GM12878 (cell line): Measurements from ENCODE around the gene LIMCH1. TPM values are rescaled to one million over a fixed set of nuclear protein-coding genes. Genes with fewer than 3 reads are reported as not detected.

Source experiments
- ATAC-seq: fragments of 200-7000 bp; cut with Tn5 transposase; 3 replicates; pipeline ENCODE4 v1.9.1; 2020; ENCODE audit warnings: mild to moderate bottlenecking, moderate library complexity
- BruUV-seq: library from RNA; stranded (reverse); fragments of 400-500 nt; replicated peaks from 2 replicates; lab custom pipeline; 2021; lab: Mats Ljungman, UMichigan
- CTCF ChIA-PET: fragments of 300-600 bp; sonication (Branson Sonifier 250); formaldehyde crosslinking; extraction: SDS; loops from one replicate; lab custom pipeline; 2021; ENCODE audit warnings: inconsistent platforms; lab: Yijun Ruan, JAX
- POLR2A ChIA-PET: fragments of 350-600 bp; formaldehyde crosslinking; extraction: SDS; loops from one replicate; lab custom pipeline; 2021; ENCODE audit warnings: inconsistent platforms; lab: Charles Lee
- RAD21 ChIA-PET: fragments of 300-600 bp; sonication (Branson Sonifier 250); formaldehyde crosslinking; loops from one replicate; lab custom pipeline; 2023; ENCODE audit warnings: antibody characterized with exemption; ENCODE audit not compliant: unreplicated experiment; lab: Charles Lee
- SMC1A ChIA-PET: fragments of 300-600 bp; sonication (Branson Sonifier 250); formaldehyde crosslinking; loops from one replicate; lab custom pipeline; 2023; ENCODE audit not compliant: unreplicated experiment, uncharacterized antibody; lab: Charles Lee
- DNase-seq: peaks from one replicate; pipeline ENCODE4 v3.0.0-alpha.2; 2011; ENCODE audit warnings: low read depth, low spot score
- FAIRE-seq: peaks from 3 replicates; lab custom pipeline; 2011; peaks lifted over from hg19 to GRCh38; lab: Jason Lieb, UNC
- H2AFZ ChIP-seq: 2 replicates; pipeline ENCODE4 v1.6.0; 2011; ENCODE audit warnings: low read depth, low read length, control low read depth; ENCODE audit not compliant: control insufficient read depth
- H3K27ac ChIP-seq: 2 replicates; pipeline ENCODE4 v1.5.1; 2011; ENCODE audit warnings: control low read depth; ENCODE audit not compliant: control insufficient read depth, insufficient read depth
- H3K27me3 ChIP-seq, 2 experiments: replicated peaks in 1 of 2; 2 replicates each; pipeline versions ENCODE4 v1.6.0 to v1.6.1; 2011; ENCODE audit warnings: low read length in 1 of 2; ENCODE audit not compliant: control insufficient read depth in 2 of 2, insufficient read depth in 2 of 2
- H3K36me3 ChIP-seq, 2 experiments: 2 replicates each; pipeline ENCODE4 v1.5.1; 2011; ENCODE audit warnings: low read length in 1 of 2; ENCODE audit not compliant: control insufficient read depth in 2 of 2, insufficient read depth in 2 of 2
- H3K4me1 ChIP-seq: 2 replicates; pipeline ENCODE4 v1.6.1; 2011; ENCODE audit warnings: mild to moderate bottlenecking, low read length, moderate library complexity, mixed read lengths; ENCODE audit not compliant: control insufficient read depth, insufficient read depth
- H3K4me2 ChIP-seq: 2 replicates; pipeline ENCODE4 v1.6.0; 2011; ENCODE audit warnings: control low read depth; ENCODE audit not compliant: control insufficient read depth, insufficient read depth
- H3K4me3 ChIP-seq: fragments of 200-600 bp; sonication (generic); 2 replicates; pipeline ENCODE4 v1.5.1; 2016
- H3K79me2 ChIP-seq: 2 replicates; pipeline ENCODE4 v1.6.0; 2011; ENCODE audit warnings: low read length; ENCODE audit not compliant: control insufficient read depth, insufficient read depth
- H3K9ac ChIP-seq: 2 replicates; pipeline ENCODE4 v1.8.0; 2011; ENCODE audit warnings: low read length, control low read depth, mixed read lengths; ENCODE audit not compliant: control insufficient read depth, insufficient read depth
- H3K9me3 ChIP-seq: replicated peaks from 3 replicates; pipeline ENCODE4 v1.5.1; 2011; ENCODE audit warnings: mild to moderate bottlenecking, low read length; ENCODE audit not compliant: control insufficient read depth, insufficient read depth
- H4K20me1 ChIP-seq: 2 replicates; pipeline ENCODE4 v1.6.0; 2011; ENCODE audit not compliant: control insufficient read depth, insufficient read depth
- BACH1 ChIP-seq: fragments of 450-650 bp; IDR thresholded peaks from 2 replicates; pipeline ENCODE4 v1.6.1; 2017; ENCODE audit warnings: mild to moderate bottlenecking, borderline replicate concordance
- CHD4 ChIP-seq: fragments of 200-600 bp; sonication (generic); IDR thresholded peaks from 2 replicates; pipeline ENCODE4 v1.6.1; 2016; ENCODE audit warnings: mild to moderate bottlenecking
- EP300 ChIP-seq, 2 experiments: fragments of 150-350 bp in 1 of 2; IDR thresholded peaks; 2 replicates each; pipeline ENCODE4 v1.6.1; 2011 to 2012; ENCODE audit warnings: low read depth in 2 of 2, low read length in 2 of 2, borderline replicate concordance in 1 of 2, improper control_type of control experiment in 1 of 2, inconsistent platforms in 1 of 2; ENCODE audit not compliant: control insufficient read depth in 1 of 2
- FOXK2 ChIP-seq: fragments of 450-650 bp; IDR thresholded peaks from 2 replicates; pipeline ENCODE4 v1.6.1; 2017; ENCODE audit warnings: mild to moderate bottlenecking, moderate library complexity
- GATAD2B ChIP-seq: fragments of 450-650 bp; conservative IDR thresholded peaks from 2 replicates; pipeline ENCODE4 v1.6.1; 2017; ENCODE audit warnings: low read depth, mild to moderate bottlenecking, moderate library complexity
- PAX5 ChIP-seq: IDR thresholded peaks from 2 replicates; pipeline ENCODE4 v1.6.1; 2011; ENCODE audit warnings: low read depth, low read length, borderline replicate concordance
- PML ChIP-seq: IDR thresholded peaks from 2 replicates; pipeline ENCODE4 v1.6.1; 2012; ENCODE audit warnings: low read length, inconsistent platforms
- RAD21 ChIP-seq: IDR thresholded peaks from 2 replicates; pipeline ENCODE4 v1.6.1; 2011; ENCODE audit warnings: mild to moderate bottlenecking, low read depth, low read length, moderate library complexity; ENCODE audit not compliant: insufficient read depth
- RB1 ChIP-seq: fragments of 450-650 bp; formaldehyde crosslinking; IDR thresholded peaks from 2 replicates; pipeline ENCODE4 v1.6.1; 2017; ENCODE audit warnings: mild to moderate bottlenecking, borderline replicate concordance
- SIN3A ChIP-seq: IDR thresholded peaks from 2 replicates; pipeline ENCODE4 v1.6.1; 2012; ENCODE audit warnings: low read depth, low read length, improper control_type of control experiment
- SP1 ChIP-seq: IDR thresholded peaks from one replicate; pipeline ENCODE4 v1.6.1; 2011; ENCODE audit warnings: low read depth, low read length
- TAF1 ChIP-seq: IDR thresholded peaks from 2 replicates; pipeline ENCODE4 v1.6.1; 2011; ENCODE audit warnings: mild to moderate bottlenecking, low read depth, low read length, borderline replicate concordance
- TCF7 ChIP-seq: IDR thresholded peaks from 2 replicates; pipeline ENCODE4 v1.6.1; 2014; ENCODE audit warnings: antibody characterized with exemption, borderline replicate concordance
- ZNF207 ChIP-seq: fragments of 450-650 bp; IDR thresholded peaks from 2 replicates; pipeline ENCODE4 v1.6.1; 2014; ENCODE audit warnings: antibody characterized with exemption, mild to moderate bottlenecking, borderline replicate concordance
- WGBS: methylation state at CpG from one replicate; pipeline ENCODE4 v1.1.6; 2016; ENCODE audit warnings: low lambda C conversion rate; ENCODE audit not compliant: insufficient replicate concordance, insufficient coverage; ENCODE audit errors: missing lambda C conversion rate; 5-methylcytosine and 5-hydroxymethylcytosine counted together
- in situ Hi-C: fragments of 300-500 bp; cut with MboI; formaldehyde crosslinking; loops from 9 replicates; pipeline ENCODE4 v1.14.3; 2018; ENCODE audit warnings: mixed read lengths
- intact Hi-C: fragments of 100-400 bp; cut with micrococcal nuclease; formaldehyde crosslinking; loops from one replicate; pipeline ENCODE4 v1.14.2; 2022; ENCODE audit not compliant: unreplicated experiment
- polyA plus RNA-seq, 11 experiments: library from polyadenylated mRNA; depleted of rRNA in 4 of 11; unstranded in 6 of 11; stranded (reverse) in 5 of 11; fragments of >200 nt; fragmentation: Nextera tagmentation in 4 of 11; fragmentation: Illumina TruSeq in 1 of 11; extraction: Ambion mirVana in 4 of 11; extraction: Trizol in 1 of 11; gene quantifications; 1 replicate in 1 of 11; 2 replicates in 10 of 11; pipeline versions ENCODE4 v1.2.1 to v1.2.3, GENCODE V29; 2011 to 2016; ENCODE audit warnings: inconsistent platforms in 2 of 11, missing spikeins in 2 of 11, low read depth in 1 of 11
- total RNA-seq, 4 experiments: library from RNA; depleted of rRNA in 3 of 4; stranded (reverse); fragments of >200 nt in 3 of 4; fragmentation: Illumina TruSeq in 1 of 4; extraction: Trizol in 1 of 4; gene quantifications; 2 replicates each; pipeline versions ENCODE4 v1.2.1 to v1.2.3, GENCODE V29; 2013 to 2021
- TF ChIP-seq, protein P1 (sequence below): IDR thresholded peaks from 2 replicates; pipeline ENCODE4 v1.6.1; 2012; ENCODE audit warnings: improper control_type of control experiment, low read depth, low read length; ENCODE audit not compliant: insufficient replicate concordance
- TF ChIP-seq, protein P2 (sequence below): fragments of 450-650 bp; IDR thresholded peaks from 2 replicates; pipeline ENCODE4 v1.6.1; 2017; ENCODE audit warnings: mild to moderate bottlenecking

The LIMCH1 gene
- total and polyA plus RNA-seq, 10 of the 15 experiments (the other 5 are each of a cell fraction or from before 2014, with no cell fraction given): 0.07 to 0.15 TPM; not detected in 8

DNA sequence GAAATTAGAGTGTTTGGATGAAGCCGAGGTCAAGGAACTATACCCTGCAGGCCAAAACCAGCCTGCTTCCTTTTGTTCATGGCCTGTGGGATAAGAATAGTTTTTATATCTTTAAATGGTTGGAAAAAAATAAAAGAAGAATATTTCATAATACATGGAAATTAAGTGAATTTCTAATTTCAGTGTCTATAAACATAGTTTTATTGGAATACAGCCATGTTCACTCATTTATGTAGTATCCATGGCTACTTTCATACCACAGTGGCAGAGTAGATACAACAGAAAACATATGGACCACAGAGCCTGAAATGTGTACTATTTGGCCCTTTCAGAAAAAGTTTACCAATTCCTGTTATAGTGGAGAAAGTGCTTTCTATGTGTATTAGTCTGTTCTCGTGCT is 13.6 kb downstream of the LIMCH1 start:
- H3K27me3 ChIP-seq: 0 out of 4 replicates have a peak, but pooled peaks cover 0 to 2% of the 10 kb centered on the region in 2 experiments
- no TSS peak for BruUV-seq
- H3K9ac ChIP-seq: no peak overlapping the region
- no peak overlapping the region for H2AFZ ChIP-seq
- H4K20me1 ChIP-seq: no peaks in the 10 kb centered on the region
- H3K27ac ChIP-seq: no peak overlapping the region
- FAIRE-seq: no peak
- no peaks in the 10 kb centered on the region for H3K36me3 ChIP-seq
- DNase-seq: no peak
- ATAC-seq: no peak
- TF ChIP-seq ZNF207: no peak
- no peak for TF ChIP-seq PAX5
- TF ChIP-seq CHD4: no peak
- no peak for TF ChIP-seq EP300 (IDR thresholded peaks at IDR 0.05; ENCODE audit: borderline replicate concordance in 1 of 2, control insufficient read depth in 1 of 2, low read depth in 2 of 2, low read length in 2 of 2)
- TF ChIP-seq RAD21: no peak
- TF ChIP-seq, protein P1, sequence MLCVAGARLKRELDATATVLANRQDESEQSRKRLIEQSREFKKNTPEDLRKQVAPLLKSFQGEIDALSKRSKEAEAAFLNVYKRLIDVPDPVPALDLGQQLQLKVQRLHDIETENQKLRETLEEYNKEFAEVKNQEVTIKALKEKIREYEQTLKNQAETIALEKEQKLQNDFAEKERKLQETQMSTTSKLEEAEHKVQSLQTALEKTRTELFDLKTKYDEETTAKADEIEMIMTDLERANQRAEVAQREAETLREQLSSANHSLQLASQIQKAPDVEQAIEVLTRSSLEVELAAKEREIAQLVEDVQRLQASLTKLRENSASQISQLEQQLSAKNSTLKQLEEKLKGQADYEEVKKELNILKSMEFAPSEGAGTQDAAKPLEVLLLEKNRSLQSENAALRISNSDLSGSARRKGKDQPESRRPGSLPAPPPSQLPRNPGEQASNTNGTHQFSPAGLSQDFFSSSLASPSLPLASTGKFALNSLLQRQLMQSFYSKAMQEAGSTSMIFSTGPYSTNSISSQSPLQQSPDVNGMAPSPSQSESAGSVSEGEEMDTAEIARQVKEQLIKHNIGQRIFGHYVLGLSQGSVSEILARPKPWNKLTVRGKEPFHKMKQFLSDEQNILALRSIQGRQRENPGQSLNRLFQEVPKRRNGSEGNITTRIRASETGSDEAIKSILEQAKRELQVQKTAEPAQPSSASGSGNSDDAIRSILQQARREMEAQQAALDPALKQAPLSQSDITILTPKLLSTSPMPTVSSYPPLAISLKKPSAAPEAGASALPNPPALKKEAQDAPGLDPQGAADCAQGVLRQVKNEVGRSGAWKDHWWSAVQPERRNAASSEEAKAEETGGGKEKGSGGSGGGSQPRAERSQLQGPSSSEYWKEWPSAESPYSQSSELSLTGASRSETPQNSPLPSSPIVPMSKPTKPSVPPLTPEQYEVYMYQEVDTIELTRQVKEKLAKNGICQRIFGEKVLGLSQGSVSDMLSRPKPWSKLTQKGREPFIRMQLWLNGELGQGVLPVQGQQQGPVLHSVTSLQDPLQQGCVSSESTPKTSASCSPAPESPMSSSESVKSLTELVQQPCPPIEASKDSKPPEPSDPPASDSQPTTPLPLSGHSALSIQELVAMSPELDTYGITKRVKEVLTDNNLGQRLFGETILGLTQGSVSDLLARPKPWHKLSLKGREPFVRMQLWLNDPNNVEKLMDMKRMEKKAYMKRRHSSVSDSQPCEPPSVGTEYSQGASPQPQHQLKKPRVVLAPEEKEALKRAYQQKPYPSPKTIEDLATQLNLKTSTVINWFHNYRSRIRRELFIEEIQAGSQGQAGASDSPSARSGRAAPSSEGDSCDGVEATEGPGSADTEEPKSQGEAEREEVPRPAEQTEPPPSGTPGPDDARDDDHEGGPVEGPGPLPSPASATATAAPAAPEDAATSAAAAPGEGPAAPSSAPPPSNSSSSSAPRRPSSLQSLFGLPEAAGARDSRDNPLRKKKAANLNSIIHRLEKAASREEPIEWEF: no peak
- no peak for TF ChIP-seq SIN3A
- TF ChIP-seq BACH1: no peak
- TF ChIP-seq SP1: no peak
- TF ChIP-seq, protein P2, sequence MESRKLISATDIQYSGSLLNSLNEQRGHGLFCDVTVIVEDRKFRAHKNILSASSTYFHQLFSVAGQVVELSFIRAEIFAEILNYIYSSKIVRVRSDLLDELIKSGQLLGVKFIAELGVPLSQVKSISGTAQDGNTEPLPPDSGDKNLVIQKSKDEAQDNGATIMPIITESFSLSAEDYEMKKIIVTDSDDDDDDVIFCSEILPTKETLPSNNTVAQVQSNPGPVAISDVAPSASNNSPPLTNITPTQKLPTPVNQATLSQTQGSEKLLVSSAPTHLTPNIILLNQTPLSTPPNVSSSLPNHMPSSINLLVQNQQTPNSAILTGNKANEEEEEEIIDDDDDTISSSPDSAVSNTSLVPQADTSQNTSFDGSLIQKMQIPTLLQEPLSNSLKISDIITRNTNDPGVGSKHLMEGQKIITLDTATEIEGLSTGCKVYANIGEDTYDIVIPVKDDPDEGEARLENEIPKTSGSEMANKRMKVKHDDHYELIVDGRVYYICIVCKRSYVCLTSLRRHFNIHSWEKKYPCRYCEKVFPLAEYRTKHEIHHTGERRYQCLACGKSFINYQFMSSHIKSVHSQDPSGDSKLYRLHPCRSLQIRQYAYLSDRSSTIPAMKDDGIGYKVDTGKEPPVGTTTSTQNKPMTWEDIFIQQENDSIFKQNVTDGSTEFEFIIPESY: no peak
- no peak for TF ChIP-seq PML
- TF ChIP-seq FOXK2: no peak
- TF ChIP-seq GATAD2B: no peak
- no peak for TF ChIP-seq TAF1
- TF ChIP-seq RB1: no peak
- TF ChIP-seq TCF7: no peak
- TF ChIP-seq, all 136 proteins: peak for 0
- SMC1A ChIA-PET: no interaction called here
- Histone ChIP-seq H3K4me3 (no peak overlapping the region), H3K9me3 (no peaks in the 10 kb centered on the region), H3K4me1 (no peaks in the 10 kb centered on the region), H3K4me2 (no peak overlapping the region), H3K79me2 (no peaks in the 10 kb centered on the region)
- POLR2A ChIA-PET: no interaction called here
- in situ Hi-C loops (no loop called here), intact Hi-C loops (no loop called here)
- 0% methylated on average over 2 of the region's 2 CpGs for WGBS
- CTCF ChIA-PET: no interaction called here
- RAD21 ChIA-PET: no interaction called here
